HUES6 (cell line): ENCODE data around the gene BANK1.

ENCODE experiments used
- H3K27ac ChIP-seq: 2 replicates; pipeline ENCODE4 v1.7.0; 2013; ENCODE audit warnings: low read depth, mild to moderate bottlenecking, low read length, inconsistent platforms
- H3K27me3 ChIP-seq: 2 replicates; pipeline ENCODE4 v1.6.1; 2013; ENCODE audit warnings: low read length; ENCODE audit not compliant: control insufficient read depth, insufficient read depth
- H3K36me3 ChIP-seq: 2 replicates; pipeline ENCODE4 v1.6.1; 2013; ENCODE audit warnings: low read length; ENCODE audit not compliant: control insufficient read depth, insufficient read depth
- H3K4me1 ChIP-seq: 2 replicates; pipeline ENCODE4 v1.6.1; 2013; ENCODE audit warnings: low read length; ENCODE audit not compliant: control insufficient read depth, insufficient read depth
- H3K4me3 ChIP-seq: 2 replicates; pipeline ENCODE4 v1.5.1; 2013; ENCODE audit warnings: low read depth, low read length
- H3K9ac ChIP-seq: one replicate; pipeline ENCODE4 v1.6.1; 2013; ENCODE audit warnings: mild to moderate bottlenecking, low read length
- H3K9me3 ChIP-seq: 2 replicates; pipeline ENCODE4 v1.6.1; 2013; ENCODE audit warnings: low read depth, low read length; ENCODE audit not compliant: control insufficient read depth, insufficient read depth

BANK1 gene

DNA sequence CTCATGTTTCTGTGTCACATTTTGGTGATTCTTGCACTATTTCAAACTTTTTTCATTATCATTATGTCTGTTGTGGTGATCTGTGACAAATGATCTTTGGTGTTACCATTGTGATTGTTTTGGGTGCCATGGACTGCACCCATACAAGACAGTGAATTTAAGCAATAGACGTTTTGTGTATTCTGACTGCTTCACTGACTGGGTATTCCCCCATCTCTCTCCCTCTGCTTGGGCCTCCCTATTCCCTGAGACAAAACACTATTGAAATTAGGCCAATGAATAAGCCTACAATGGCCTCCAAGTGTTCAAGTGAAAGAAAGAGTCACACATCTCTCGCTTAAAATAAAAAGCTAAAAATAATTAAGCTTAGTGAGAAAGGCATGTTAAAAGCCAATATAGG lies 60.2 kb downstream of the BANK1 start:
- Histone ChIP-seq H3K27ac (no peak overlapping the region), H3K27me3 (no peaks in the 10 kb centered on the region), H3K4me3 (no peak overlapping the region), H3K4me1 (0 out of 2 replicates have a peak, but pooled peaks cover 3% of the 10 kb centered on the region), H3K36me3 (no peaks in the 10 kb centered on the region), H3K9ac (no peak overlapping the region), H3K9me3 (no peaks in the 10 kb centered on the region)

DNA sequence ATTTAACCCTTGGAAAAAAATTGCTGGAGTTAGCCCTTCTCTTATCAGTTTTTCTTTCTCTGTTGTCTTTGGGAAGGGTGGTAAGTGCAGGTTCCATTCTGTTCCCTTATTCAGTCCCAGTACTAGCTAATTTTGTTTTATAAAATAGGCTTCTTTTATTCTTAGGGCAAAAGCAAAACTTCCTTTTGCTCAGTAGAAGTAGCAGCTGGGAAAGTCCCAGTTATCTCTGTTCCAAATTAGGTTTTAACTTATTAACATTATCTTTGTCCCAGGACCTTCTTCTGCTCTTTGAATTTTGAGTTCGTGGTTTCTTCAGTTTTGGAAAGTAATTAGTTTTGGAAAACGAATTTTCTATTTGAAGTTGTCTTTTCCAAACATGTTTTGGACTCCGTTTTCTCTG lies 61.1 kb downstream of the BANK1 start:
- H3K27me3 ChIP-seq, result no peaks in the 10 kb centered on the region
- no peaks in the 10 kb centered on the region for H3K9me3 ChIP-seq
- H3K36me3 ChIP-seq, result no peaks in the 10 kb centered on the region
- no peak overlapping the region for H3K27ac ChIP-seq
- H3K4me3 ChIP-seq, result no peak overlapping the region
- H3K9ac ChIP-seq, result no peak overlapping the region
- H3K4me1 ChIP-seq, result 0 out of 2 replicates have a peak, but pooled peaks cover 3% of the 10 kb centered on the region

DNA sequence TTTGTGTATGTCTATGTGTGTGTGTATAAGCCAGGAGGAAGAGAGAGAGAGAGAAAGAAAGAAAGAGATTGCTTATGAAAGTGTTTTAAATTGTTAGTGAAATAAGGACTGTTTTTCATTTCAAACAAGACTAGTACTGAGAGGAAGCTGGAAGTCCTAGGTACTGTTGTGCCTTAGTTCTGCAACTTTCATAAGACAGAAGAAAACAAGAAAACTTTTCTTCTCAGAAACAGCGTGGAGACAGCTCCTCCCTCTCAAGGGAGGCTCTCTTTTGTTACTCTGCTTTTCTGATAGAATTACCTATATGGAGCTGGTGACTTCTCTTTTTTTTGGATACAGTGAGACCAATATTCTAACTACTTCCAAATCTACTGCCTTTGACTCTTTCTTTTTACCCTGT lies 62.5 kb downstream of the BANK1 start:
- no peaks in the 10 kb centered on the region for H3K36me3 ChIP-seq
- H3K4me3 ChIP-seq, result no peak overlapping the region
- H3K9ac ChIP-seq, result no peak overlapping the region

DNA sequence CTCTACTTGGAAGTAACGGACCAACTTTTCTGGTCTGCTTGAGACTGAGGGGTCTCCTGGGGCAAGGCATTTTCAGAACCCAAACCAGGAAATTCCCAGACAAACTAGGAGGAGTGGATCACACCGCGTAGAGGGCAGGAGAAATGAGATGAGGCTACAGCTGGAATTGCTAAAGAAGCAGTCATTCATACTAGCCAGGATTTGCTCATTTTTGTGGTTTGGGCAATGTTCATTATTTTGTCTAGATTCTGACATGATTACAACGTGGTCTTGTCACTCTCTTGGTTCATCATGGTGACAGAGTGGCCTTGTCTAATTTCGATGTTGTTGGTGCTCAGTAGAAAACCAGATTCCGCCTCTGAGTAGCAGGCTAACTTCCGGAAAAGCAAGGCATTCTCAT lies 63.2 kb downstream of the BANK1 start:
- Histone ChIP-seq H3K4me3 (no peak overlapping the region), H3K36me3 (no peaks in the 10 kb centered on the region), H3K27me3 (no peaks in the 10 kb centered on the region), H3K4me1 (0 out of 2 replicates have a peak, but pooled peaks cover 3% of the 10 kb centered on the region), H3K9ac (no peak overlapping the region), H3K9me3 (no peaks in the 10 kb centered on the region), H3K27ac (no peak overlapping the region)

More for the DNA sequence above, 62.5 kb downstream of the BANK1 start:
- Histone ChIP-seq H3K27me3 (no peaks in the 10 kb centered on the region), H3K4me1 (0 out of 2 replicates have a peak, but pooled peaks cover 3% of the 10 kb centered on the region), H3K27ac (no peak overlapping the region), H3K9me3 (no peaks in the 10 kb centered on the region)

GRCh38 chr4:101855239-101855638 lies 64.7 kb downstream of the BANK1 start:
- H3K27ac ChIP-seq, result no peak overlapping the region
- H3K9ac ChIP-seq, result no peak overlapping the region
- H3K9me3 ChIP-seq, result no peaks in the 10 kb centered on the region
- no peak overlapping the region for H3K4me3 ChIP-seq
- no peaks in the 10 kb centered on the region for H3K27me3 ChIP-seq
- H3K4me1 ChIP-seq, result 0 out of 2 replicates have a peak, but pooled peaks cover 3% of the 10 kb centered on the region
- no peaks in the 10 kb centered on the region for H3K36me3 ChIP-seq

GRCh38 chr4:101856149-101856548 lies 65.6 kb downstream of the BANK1 start:
- Histone ChIP-seq H3K27me3 (no peaks in the 10 kb centered on the region), H3K9ac (no peak overlapping the region), H3K4me3 (no peak overlapping the region), H3K27ac (no peak overlapping the region), H3K9me3 (no peaks in the 10 kb centered on the region), H3K36me3 (no peaks in the 10 kb centered on the region), H3K4me1 (0 out of 2 replicates have a peak, but pooled peaks cover 3% of the 10 kb centered on the region)

DNA sequence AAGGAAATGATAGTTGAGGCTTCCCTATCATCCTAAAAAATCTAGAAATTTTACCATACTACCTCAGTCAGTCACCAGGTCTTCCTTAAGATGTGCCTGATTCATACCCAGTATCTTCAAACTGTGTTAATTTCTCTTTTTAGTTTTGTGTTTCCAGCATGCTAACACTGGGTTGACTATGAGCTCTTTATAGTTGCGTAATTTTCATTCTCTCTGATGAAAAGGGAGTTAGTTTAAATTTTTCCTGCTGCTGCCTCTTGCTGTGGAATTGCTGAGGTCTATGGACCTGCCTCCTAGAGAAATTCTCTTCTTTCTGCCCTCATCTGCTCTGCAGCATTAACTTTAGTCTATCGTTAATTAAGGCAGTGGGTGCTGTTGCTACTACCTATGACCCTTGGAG lies 66.6 kb downstream of the BANK1 start:
- no peak overlapping the region for H3K9ac ChIP-seq
- H3K27ac ChIP-seq, result no peak overlapping the region
- no peaks in the 10 kb centered on the region for H3K9me3 ChIP-seq
- no peaks in the 10 kb centered on the region for H3K27me3 ChIP-seq
- H3K4me3 ChIP-seq, result no peak overlapping the region
- H3K36me3 ChIP-seq, result no peaks in the 10 kb centered on the region
- 0 out of 2 replicates have a peak, but pooled peaks cover 3% of the 10 kb centered on the region for H3K4me1 ChIP-seq

GRCh38 chr4:101858641-101859040 lies 68.1 kb downstream of the BANK1 start:
- no peaks in the 10 kb centered on the region for H3K27me3 ChIP-seq
- no peak overlapping the region for H3K4me3 ChIP-seq
- no peaks in the 10 kb centered on the region for H3K4me1 ChIP-seq
- no peak overlapping the region for H3K9ac ChIP-seq
- H3K36me3 ChIP-seq, result no peaks in the 10 kb centered on the region
- no peaks in the 10 kb centered on the region for H3K9me3 ChIP-seq
- H3K27ac ChIP-seq, result no peak overlapping the region

DNA sequence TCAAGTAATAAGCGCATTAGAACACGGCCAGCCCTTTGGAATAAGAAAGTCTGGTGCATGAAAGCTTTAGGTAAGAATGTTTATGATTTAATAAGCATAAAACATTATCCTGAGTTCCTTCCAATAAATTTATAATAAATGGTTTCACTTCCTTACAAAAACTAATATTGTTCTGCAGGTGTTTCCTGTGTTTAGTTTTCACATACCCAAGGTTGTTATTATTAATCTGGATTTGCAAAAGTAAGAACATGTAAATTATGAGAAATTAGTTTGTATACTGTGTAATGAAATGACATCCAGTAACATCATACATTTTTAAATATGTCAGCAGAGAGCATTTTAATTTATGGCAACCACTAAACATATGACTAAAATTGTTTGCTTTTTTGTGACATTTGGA lies 72.1 kb downstream of the BANK1 start:
- Histone ChIP-seq H3K27ac (no peak overlapping the region), H3K4me3 (no peak overlapping the region), H3K4me1 (no peaks in the 10 kb centered on the region), H3K36me3 (no peaks in the 10 kb centered on the region), H3K9ac (no peak overlapping the region), H3K27me3 (no peaks in the 10 kb centered on the region), H3K9me3 (peaks cover 4% of the 10 kb centered on the region; the same call in 1 of the 2 replicates)

GRCh38 chr4:101864660-101865059 lies 74.1 kb downstream of the BANK1 start:
- Histone ChIP-seq H3K27ac (no peak overlapping the region), H3K27me3 (no peaks in the 10 kb centered on the region), H3K9me3 (peaks cover 4% of the 10 kb centered on the region; the same call in 1 of the 2 replicates), H3K4me1 (no peaks in the 10 kb centered on the region), H3K9ac (no peak overlapping the region), H3K36me3 (no peaks in the 10 kb centered on the region), H3K4me3 (no peak overlapping the region)

DNA sequence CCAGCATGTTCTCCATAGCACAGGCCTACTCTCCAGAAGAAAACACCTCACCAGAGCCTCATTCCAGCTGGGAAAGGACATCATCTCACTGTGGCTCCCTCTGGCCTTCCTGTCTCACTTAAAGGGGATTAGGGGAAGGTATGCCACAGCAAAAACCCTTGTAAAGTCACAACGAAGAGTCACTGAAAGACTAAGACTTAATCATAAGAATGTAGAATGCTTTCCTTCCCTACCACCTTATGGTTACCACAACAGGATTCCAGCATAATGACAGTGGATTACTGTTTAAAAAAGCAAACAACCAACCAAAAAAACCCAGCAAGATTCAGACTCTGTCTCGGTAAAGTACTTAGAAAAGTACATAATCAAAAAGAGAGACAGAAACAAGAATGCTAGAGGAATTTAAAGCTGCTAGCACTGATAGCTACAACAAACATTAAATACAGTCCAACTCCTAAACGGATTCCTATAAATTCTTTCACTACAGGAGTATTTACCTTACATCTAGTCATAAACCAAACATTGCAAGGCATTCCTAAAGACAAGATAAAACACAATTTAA lies 75.1 kb downstream of the BANK1 start:
- Histone ChIP-seq H3K36me3 (no peaks in the 10 kb centered on the region), H3K9ac (no peak overlapping the region), H3K4me1 (no peaks in the 10 kb centered on the region), H3K27ac (no peak overlapping the region), H3K27me3 (no peaks in the 10 kb centered on the region), H3K4me3 (no peak overlapping the region), H3K9me3 (peaks cover 4% of the 10 kb centered on the region; the same call in 1 of the 2 replicates)
